Embryonic facial prominence (tissue), 1 donor: ENCODE results near the gene STXBP4.

Source experiments
- DNase-seq: peaks from one replicate; pipeline ENCODE4 v3.0.0-alpha.2; 2016; ENCODE audit errors: extremely low spot score

Gene STXBP4

GRCh38 chr17:55167024-55167725 lies 198.6 kb downstream of the STXBP4 start:
- no peak for DNase-seq

- no peak for DNase-seq
These were observed 200.6 kb downstream of the STXBP4 start for GRCh38 chr17:55168958-55169687.

GRCh38 chr17:55171634-55172328 lies 203.2 kb downstream of the STXBP4 start:
- DNase-seq, result no peak

- no peak for DNase-seq
These were observed 204.0 kb downstream of the STXBP4 start for GRCh38 chr17:55172612-55173011.

- DNase-seq, result no peak
These were observed 205.6 kb downstream of the STXBP4 start for GRCh38 chr17:55174133-55174532.

- no peak for DNase-seq
These were observed 207.3 kb downstream of the STXBP4 start for GRCh38 chr17:55175788-55176427.

- DNase-seq, result no peak
These were observed 208.7 kb downstream of the STXBP4 start for GRCh38 chr17:55177159-55177854.

GRCh38 chr17:55177855-55178217 lies 209.3 kb downstream of the STXBP4 start:
- DNase-seq, result no peak

- DNase-seq, result no peak
These were observed 218.6 kb downstream of the STXBP4 start for GRCh38 chr17:55186937-55187770.

GRCh38 chr17:55190748-55191147 lies 222.2 kb downstream of the STXBP4 start:
- no peak for DNase-seq

- DNase-seq, result no peak
These were observed 230.3 kb downstream of the STXBP4 start for GRCh38 chr17:55198690-55199370.

- peak; percentile 12 for DNase-seq
These were observed 232.3 kb downstream of the STXBP4 start for GRCh38 chr17:55200904-55201303.

GRCh38 chr17:55201308-55201932 lies 232.9 kb downstream of the STXBP4 start:
- peak; percentile 29 for DNase-seq

- DNase-seq, result no peak
These were observed 234.3 kb downstream of the STXBP4 start for GRCh38 chr17:55202896-55203295.

GRCh38 chr17:55208078-55208812 lies 239.7 kb downstream of the STXBP4 start:
- no peak for DNase-seq

GRCh38 chr17:55210292-55210691 lies 241.7 kb downstream of the STXBP4 start:
- no peak for DNase-seq

- no peak for DNase-seq
These were observed 244.3 kb downstream of the STXBP4 start for GRCh38 chr17:55212880-55213279.

GRCh38 chr17:55215711-55216110 lies 247.1 kb downstream of the STXBP4 start:
- DNase-seq, result no peak

- DNase-seq, result no peak
These were observed 248.3 kb downstream of the STXBP4 start for GRCh38 chr17:55216888-55217287.
